ENCODE measurements around the gene KIFC3. TPM values are rescaled to one million over a fixed set of nuclear protein-coding genes. Genes with fewer than 3 reads are reported as not detected.

The KIFC3 gene
- total and polyA plus RNA-seq, 2 of the 13 experiments (the other 11 are each of a cell fraction or from before 2014, with no cell fraction given) = 42.1 to 45.3 TPM

DNA sequence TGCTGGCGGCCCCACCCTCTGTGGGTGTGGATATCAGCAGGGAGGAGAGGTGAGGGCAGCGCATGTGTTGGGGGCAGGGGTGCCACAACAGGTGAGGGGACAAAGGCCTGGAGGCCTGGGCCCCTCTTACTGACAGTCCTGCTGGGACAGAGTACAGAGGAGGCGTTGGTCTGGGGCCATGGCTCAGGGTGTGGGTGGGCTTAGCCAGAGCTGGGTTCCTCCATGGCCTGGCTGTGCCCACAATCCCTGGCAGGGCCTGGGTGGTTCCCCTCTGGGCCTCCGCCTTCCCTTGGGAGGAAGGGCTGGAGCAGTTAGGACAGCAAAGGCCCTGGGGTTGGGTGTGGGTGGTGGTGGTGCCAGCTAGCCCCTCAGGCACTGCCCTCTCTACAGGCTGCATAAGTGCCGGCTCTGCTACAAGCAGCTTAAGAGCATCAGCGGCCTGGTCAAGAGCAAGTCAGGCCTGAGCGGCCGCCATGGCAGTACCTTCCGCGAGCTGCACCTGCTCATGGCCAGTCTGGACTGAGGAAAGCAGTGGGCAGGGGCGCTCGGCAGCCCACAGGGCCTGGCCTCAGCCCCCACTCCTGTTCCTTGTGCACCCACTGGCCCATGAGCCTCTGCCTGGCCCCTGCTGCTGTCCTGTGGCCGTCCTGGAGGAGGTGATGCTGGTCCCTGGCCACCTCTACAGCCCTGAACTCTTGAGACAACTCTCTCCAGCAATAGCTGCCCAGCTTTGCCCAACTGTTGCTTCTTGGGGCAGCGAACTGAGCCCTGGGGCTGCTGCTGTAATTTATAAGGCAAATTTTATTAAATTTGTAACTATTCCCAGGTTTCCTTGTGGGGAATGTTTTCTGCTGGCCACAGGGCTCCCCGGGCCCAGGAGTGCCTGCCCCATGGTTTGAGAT, 45.6 kb downstream of the KIFC3 start (continued):
- TF ChIP-seq ZBTB40 (IDR thresholded peaks at IDR 0.05) = no peak
- no peak for TF ChIP-seq ZBTB40 (CRISPR knock-in tag; IDR thresholded peaks at IDR 0.05)
- TF ChIP-seq, protein P1, sequence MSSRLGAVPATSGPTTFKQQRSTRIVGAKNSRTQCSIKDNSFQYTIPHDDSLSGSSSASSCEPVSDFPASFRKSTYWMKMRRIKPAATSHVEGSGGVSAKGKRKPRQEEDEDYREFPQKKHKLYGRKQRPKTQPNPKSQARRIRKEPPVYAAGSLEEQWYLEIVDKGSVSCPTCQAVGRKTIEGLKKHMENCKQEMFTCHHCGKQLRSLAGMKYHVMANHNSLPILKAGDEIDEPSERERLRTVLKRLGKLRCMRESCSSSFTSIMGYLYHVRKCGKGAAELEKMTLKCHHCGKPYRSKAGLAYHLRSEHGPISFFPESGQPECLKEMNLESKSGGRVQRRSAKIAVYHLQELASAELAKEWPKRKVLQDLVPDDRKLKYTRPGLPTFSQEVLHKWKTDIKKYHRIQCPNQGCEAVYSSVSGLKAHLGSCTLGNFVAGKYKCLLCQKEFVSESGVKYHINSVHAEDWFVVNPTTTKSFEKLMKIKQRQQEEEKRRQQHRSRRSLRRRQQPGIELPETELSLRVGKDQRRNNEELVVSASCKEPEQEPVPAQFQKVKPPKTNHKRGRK (CRISPR knock-in tag; IDR thresholded peaks at IDR 0.05) = no peak
- TF ChIP-seq ZNF30 (CRISPR knock-in tag; IDR thresholded peaks at IDR 0.05) = no peak
- no peak for TF ChIP-seq NCOA5 (CRISPR knock-in tag; IDR thresholded peaks at IDR 0.05)
- TF ChIP-seq MXD4 (CRISPR knock-in tag; IDR thresholded peaks at IDR 0.05) = no peak
- no peak for TF ChIP-seq ATF4 (CRISPR knock-in tag; IDR thresholded peaks at IDR 0.05)
- TF ChIP-seq ZNF782 (CRISPR knock-in tag; IDR thresholded peaks at IDR 0.05; ENCODE audit: borderline replicate concordance) = no peak
- no peak for TF ChIP-seq ZNF687 (CRISPR knock-in tag; IDR thresholded peaks at IDR 0.05)
- no peak; the same call in 1 of the 2 replicates for TF ChIP-seq POLR2G (IDR thresholded peaks at IDR 0.05; ENCODE audit: low read depth, low read length)
- no peak for TF ChIP-seq KAT8 (CRISPR knock-in tag; IDR thresholded peaks at IDR 0.05)
- no peak for TF ChIP-seq IRF2 (CRISPR knock-in tag; IDR thresholded peaks at IDR 0.05)
- TF ChIP-seq FLYWCH1 (CRISPR knock-in tag; IDR thresholded peaks at IDR 0.05) = no peak

Data from HepG2 (cell line).